Measurements from ENCODE around the gene ICE1. TPM values are rescaled to one million over a fixed set of nuclear protein-coding genes. Genes with fewer than 3 reads are reported as not detected.
A peak's percentile ranks its signal among the peaks of the same experiment; 100 is the strongest.

Gene ICE1
- total RNA-seq, 2 experiments from 2014 or later = 37.6 to 39.1 TPM

DNA sequence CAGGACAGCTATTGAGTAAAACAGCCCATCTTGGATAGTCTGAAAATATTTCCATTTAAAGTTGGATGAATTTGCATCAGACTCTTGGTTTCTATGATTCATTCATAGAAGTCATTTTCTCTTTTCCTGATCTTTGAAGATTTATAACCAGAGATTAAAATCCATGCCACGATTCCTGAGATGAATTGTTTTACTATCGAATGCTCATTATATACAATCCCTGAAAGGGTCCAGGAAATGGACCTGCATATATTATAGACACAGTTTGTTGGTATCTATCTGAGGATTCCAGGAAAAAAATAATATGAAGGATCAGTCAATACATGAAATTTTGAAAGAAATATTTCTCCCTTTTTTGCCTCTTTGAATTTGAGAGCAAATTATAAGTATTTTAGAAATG, 99.0 kb downstream of the ICE1 start:
- TF ChIP-seq, protein P1, sequence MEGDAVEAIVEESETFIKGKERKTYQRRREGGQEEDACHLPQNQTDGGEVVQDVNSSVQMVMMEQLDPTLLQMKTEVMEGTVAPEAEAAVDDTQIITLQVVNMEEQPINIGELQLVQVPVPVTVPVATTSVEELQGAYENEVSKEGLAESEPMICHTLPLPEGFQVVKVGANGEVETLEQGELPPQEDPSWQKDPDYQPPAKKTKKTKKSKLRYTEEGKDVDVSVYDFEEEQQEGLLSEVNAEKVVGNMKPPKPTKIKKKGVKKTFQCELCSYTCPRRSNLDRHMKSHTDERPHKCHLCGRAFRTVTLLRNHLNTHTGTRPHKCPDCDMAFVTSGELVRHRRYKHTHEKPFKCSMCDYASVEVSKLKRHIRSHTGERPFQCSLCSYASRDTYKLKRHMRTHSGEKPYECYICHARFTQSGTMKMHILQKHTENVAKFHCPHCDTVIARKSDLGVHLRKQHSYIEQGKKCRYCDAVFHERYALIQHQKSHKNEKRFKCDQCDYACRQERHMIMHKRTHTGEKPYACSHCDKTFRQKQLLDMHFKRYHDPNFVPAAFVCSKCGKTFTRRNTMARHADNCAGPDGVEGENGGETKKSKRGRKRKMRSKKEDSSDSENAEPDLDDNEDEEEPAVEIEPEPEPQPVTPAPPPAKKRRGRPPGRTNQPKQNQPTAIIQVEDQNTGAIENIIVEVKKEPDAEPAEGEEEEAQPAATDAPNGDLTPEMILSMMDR (IDR thresholded peaks at IDR 0.05) = no peak
- ATAC-seq (ENCODE audit: poor library complexity) (no peak), DNase-seq (no peak)
- H3K9me3 Mint-ChIP-seq = peaks cover 6% of the 10 kb centered on the region
- Histone ChIP-seq H3K27me3 (ENCODE audit: control insufficient read depth in 1 of 2, insufficient read depth in 2 of 2, low read length in 2 of 2) (no peaks in the 10 kb centered on the region), H3K9me3 (ENCODE audit: control insufficient read depth in 1 of 2, insufficient read depth in 1 of 2, low read length in 2 of 2) (no peaks in the 10 kb centered on the region), H3K4me1 (ENCODE audit: insufficient read depth, low read length) (peaks cover 6% of the 10 kb centered on the region), H3K36me3 (ENCODE audit: insufficient read depth, low read length) (no peaks in the 10 kb centered on the region), H3K4me3 (ENCODE audit: low read length) (no peak overlapping the region), H3K27ac (ENCODE audit: low read depth in 1 of 2, low read length in 2 of 2) (no peak overlapping the region)
- peaks cover 18% of the 10 kb centered on the region for H3K4me1 Mint-ChIP-seq (ENCODE audit: low read depth)
- intact Hi-C loops (cut with DNase I, micrococcal nuclease) = no loop called here
- CTCF ChIA-PET = no interaction called here
- no peaks in the 10 kb centered on the region for H3K36me3 Mint-ChIP-seq (ENCODE audit: low read depth)
- H3K27ac Mint-ChIP-seq = no peak overlapping the region
- no peak overlapping the region for H3K4me3 Mint-ChIP-seq
- POLR2A ChIA-PET = no interaction called here
- peaks cover 5% of the 10 kb centered on the region for H3K27me3 Mint-ChIP-seq

DNA sequence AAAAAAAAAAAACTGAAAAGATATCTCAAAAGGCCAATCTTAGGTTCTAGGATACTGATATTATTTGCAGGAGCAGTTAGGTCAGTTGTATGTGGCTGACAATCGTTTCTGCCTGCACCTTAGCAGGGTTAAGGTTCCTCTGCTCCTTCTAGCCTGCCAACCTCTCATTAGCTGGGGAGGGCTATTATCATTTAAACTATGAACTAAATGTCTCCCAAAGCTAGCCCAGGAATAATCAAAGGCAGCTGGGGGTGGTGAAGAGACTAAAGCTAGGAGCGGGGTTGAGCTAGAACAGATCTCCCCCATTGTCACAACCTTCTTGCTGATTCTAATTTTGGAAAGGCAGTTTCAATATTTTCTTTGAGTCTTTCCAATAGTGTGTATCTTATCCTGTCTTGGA, 99.9 kb downstream of the ICE1 start:
- no peak overlapping the region for H3K27ac ChIP-seq (ENCODE audit: low read depth in 1 of 2, low read length in 2 of 2)
- Mint-ChIP-seq H3K36me3 (ENCODE audit: low read depth) (no peaks in the 10 kb centered on the region), H3K4me1 (ENCODE audit: low read depth) (peaks cover 18% of the 10 kb centered on the region), H3K27ac (no peak overlapping the region), H3K27me3 (no peaks in the 10 kb centered on the region), H3K4me3 (no peak overlapping the region), H3K9me3 (peaks cover 6% of the 10 kb centered on the region)
- no peaks in the 10 kb centered on the region for H3K9me3 ChIP-seq (ENCODE audit: control insufficient read depth in 1 of 2, insufficient read depth in 1 of 2, low read length in 2 of 2)
- no peak for ATAC-seq (ENCODE audit: poor library complexity)
- intact Hi-C loops (cut with DNase I, micrococcal nuclease) = no loop called here
- H3K36me3 ChIP-seq (ENCODE audit: insufficient read depth, low read length) = no peaks in the 10 kb centered on the region
- DNase-seq = no peak
- no peak overlapping the region for H3K4me3 ChIP-seq (ENCODE audit: low read length)
- H3K4me1 ChIP-seq (ENCODE audit: insufficient read depth, low read length) = peaks cover 6% of the 10 kb centered on the region
- TF ChIP-seq, protein P1 (IDR thresholded peaks at IDR 0.05) = no peak
- no peaks in the 10 kb centered on the region for H3K27me3 ChIP-seq (ENCODE audit: control insufficient read depth in 1 of 2, insufficient read depth in 2 of 2, low read length in 2 of 2)
- ChIA-PET POLR2A (interaction anchor here (1.0 kb wide), 1 partner anchor 100 kb away, joined by 3 read pairs; the partner anchor contains the start of gene ICE1), CTCF (interaction anchor here (1.1 kb wide), 1 partner anchor 25 kb away, joined by 4 read pairs; no protein-coding TSS in a partner anchor)

DNA sequence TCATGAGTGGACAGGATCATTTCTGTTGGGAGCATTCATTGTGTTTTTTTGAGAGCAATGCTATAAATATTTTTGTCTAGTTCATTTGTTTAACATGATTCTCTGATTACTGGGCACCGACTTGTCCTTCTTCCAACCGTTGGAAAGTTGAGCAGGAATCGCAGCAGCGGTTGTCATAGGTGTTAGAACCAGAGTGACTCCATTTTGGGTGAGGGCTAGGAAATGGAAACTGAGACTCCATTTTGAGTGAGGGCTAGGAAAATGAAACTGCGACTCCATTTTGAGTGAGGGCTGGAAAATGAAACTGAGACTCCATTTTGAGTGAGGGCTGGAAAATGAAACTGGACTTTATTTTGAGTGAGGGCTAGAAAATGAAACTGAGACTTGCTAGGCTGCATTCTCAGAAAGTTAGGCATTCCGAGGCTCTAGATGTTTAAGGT, 100.6 kb downstream of the ICE1 start:
- Mint-ChIP-seq H3K9me3 (peaks cover 6% of the 10 kb centered on the region), H3K4me1 (ENCODE audit: low read depth) (peaks cover 18% of the 10 kb centered on the region), H3K4me3 (peak overlapping the region; percentile 68), H3K36me3 (ENCODE audit: low read depth) (no peaks in the 10 kb centered on the region), H3K27ac (peak overlapping the region; percentile 45), H3K27me3 (no peaks in the 10 kb centered on the region)
- Histone ChIP-seq H3K4me1 (ENCODE audit: insufficient read depth, low read length) (peaks cover 6% of the 10 kb centered on the region), H3K27ac (ENCODE audit: low read depth in 1 of 2, low read length in 2 of 2) (no peak overlapping the region), H3K4me3 (ENCODE audit: low read length) (peak overlapping the region; percentile 22), H3K9me3 (ENCODE audit: control insufficient read depth in 1 of 2, insufficient read depth in 1 of 2, low read length in 2 of 2) (no peaks in the 10 kb centered on the region), H3K27me3 (ENCODE audit: control insufficient read depth in 1 of 2, insufficient read depth in 2 of 2, low read length in 2 of 2) (no peaks in the 10 kb centered on the region), H3K36me3 (ENCODE audit: insufficient read depth, low read length) (no peaks in the 10 kb centered on the region)
- TF ChIP-seq, protein P1 (IDR thresholded peaks at IDR 0.05) = no peak
- ATAC-seq (ENCODE audit: poor library complexity) = peak; percentile 73
- ChIA-PET POLR2A (interaction anchor here (1.0 kb wide), 1 partner anchor 101 kb away, joined by 3 read pairs; the partner anchor contains the start of gene ICE1), CTCF (interaction anchor here (1.1 kb wide), 1 partner anchor 26 kb away, joined by 4 read pairs; no protein-coding TSS in a partner anchor)
- intact Hi-C loops (cut with DNase I, micrococcal nuclease) = no loop called here
- DNase-seq = peak in 4 of 14 experiments; percentile 30 to 84 (median 78)

Measured in CD4-positive, alpha-beta T cell (primary cell).